Activated naive CD4-positive, alpha-beta T cell treated with anti-CD3 and anti-CD28 coated beads for 36 hours (primary cell): ENCODE measurements around the gene CELA3A. TPM values are rescaled to one million over a fixed set of nuclear protein-coding genes. Genes with fewer than 3 reads are reported as not detected.
A peak's percentile ranks its signal among the peaks of the same experiment; 100 is the strongest.
"Not testable (repeated sequence)": the region's sequence is repeated elsewhere in the genome, so short reads cannot be mapped to it uniquely, and the experiment has no call there.

Experiments used
- CTCF ChIA-PET: fragments of 350-600 bp; sonication (Branson Sonifier 250); formaldehyde crosslinking; loops from one replicate; lab custom pipeline; 2021; ENCODE audit warnings: antibody characterized with exemption; lab: Charles Lee
- DNase-seq: peaks from one replicate; pipeline ENCODE4 v3.0.0-alpha.2; 2020
- H3K27ac Mint-ChIP-seq: one replicate; pipeline ENCODE4 v1.8.0; 2021; ENCODE audit warnings: mild to moderate bottlenecking, mixed read lengths
- H3K27me3 Mint-ChIP-seq: one replicate; pipeline ENCODE4 v1.8.0; 2021; ENCODE audit warnings: low read depth, mixed read lengths
- H3K36me3 Mint-ChIP-seq: one replicate; pipeline ENCODE4 v1.8.0; 2021; ENCODE audit warnings: low read depth, mixed read lengths
- H3K4me1 Mint-ChIP-seq: one replicate; pipeline ENCODE4 v1.8.0; 2021; ENCODE audit warnings: low read depth, mixed read lengths
- H3K4me3 Mint-ChIP-seq: one replicate; pipeline ENCODE4 v1.8.0; 2021; ENCODE audit warnings: mild to moderate bottlenecking, moderate library complexity, mixed read lengths
- H3K9me3 Mint-ChIP-seq: one replicate; pipeline ENCODE4 v1.8.0; 2021; ENCODE audit warnings: mixed read lengths
- intact Hi-C: fragments of 100-400 bp; cut with micrococcal nuclease; formaldehyde crosslinking; loops from one replicate; pipeline ENCODE4 v1.15.1; 2023
- total RNA-seq, 2 experiments: library from RNA; stranded (reverse); gene quantifications; one replicate each; pipeline ENCODE4 v1.2.3, GENCODE V29; 2021

The CELA3A gene
- total RNA-seq, 2 experiments from 2014 or later: not detected

GRCh38 chr1:21969066-21969465, 32.4 kb upstream of the CELA3A start:
- H3K36me3 Mint-ChIP-seq, H3K4me3 Mint-ChIP-seq, H3K27ac Mint-ChIP-seq, H3K27me3 Mint-ChIP-seq, H3K4me1 Mint-ChIP-seq, CTCF ChIA-PET, H3K9me3 Mint-ChIP-seq, DNase-seq: not testable (repeated sequence)
- intact Hi-C loops: loop anchor here (10.0 kb wide), 1 partner anchor 454 kb away; no protein-coding TSS in a partner anchor

DNA sequence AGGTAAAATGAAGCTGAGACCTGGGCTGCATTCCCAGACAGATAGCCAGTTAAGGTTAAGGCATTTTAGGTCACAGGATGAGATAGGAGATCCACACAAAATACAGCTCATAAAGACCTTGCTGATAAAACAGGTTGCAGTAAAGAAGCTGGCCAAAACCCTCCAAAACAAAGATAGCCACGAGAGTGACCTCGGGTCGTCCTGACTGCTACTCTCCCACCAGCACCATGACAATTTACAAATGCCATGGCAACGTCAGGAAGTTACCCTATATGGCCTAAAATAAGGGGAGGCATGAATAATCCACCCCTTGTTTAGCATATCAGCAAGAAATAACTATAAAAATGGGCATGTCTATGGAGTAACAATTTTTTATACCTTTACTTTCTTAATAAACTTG, 30.9 kb upstream of the CELA3A start:
- CTCF ChIA-PET, intact Hi-C loops, DNase-seq, H3K36me3 Mint-ChIP-seq, H3K9me3 Mint-ChIP-seq, H3K4me1 Mint-ChIP-seq, H3K27ac Mint-ChIP-seq, H3K27me3 Mint-ChIP-seq, H3K4me3 Mint-ChIP-seq: not testable (repeated sequence)

- CTCF ChIA-PET, H3K36me3 Mint-ChIP-seq, H3K4me3 Mint-ChIP-seq, DNase-seq, H3K27ac Mint-ChIP-seq, intact Hi-C loops, H3K9me3 Mint-ChIP-seq, H3K27me3 Mint-ChIP-seq, H3K4me1 Mint-ChIP-seq: not testable (repeated sequence)
Measured at GRCh38 chr1:21972973-21973441, 28.4 kb upstream of the CELA3A start.

DNA sequence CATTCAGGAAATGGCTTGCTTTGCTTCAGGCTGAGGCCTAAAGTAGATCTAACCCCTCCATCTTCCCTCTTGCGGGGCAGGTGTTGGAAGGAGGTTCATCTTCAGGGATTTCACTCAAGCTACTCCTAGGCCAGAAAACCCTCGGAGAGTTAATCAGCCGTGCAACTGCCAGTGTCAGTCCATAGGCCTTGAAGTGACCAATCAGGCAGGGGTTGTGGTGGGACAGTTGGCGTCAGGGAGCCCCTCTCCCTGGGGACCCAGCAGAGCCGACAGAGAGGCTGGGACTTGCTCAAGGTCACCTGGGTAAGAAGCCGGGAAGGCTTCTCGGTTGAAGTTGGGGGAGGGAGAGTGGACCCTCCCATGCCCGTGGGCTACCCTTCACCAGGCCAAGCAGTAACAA, 27.5 kb upstream of the CELA3A start:
- H3K27ac Mint-ChIP-seq, DNase-seq, H3K36me3 Mint-ChIP-seq, H3K4me3 Mint-ChIP-seq, H3K9me3 Mint-ChIP-seq, H3K4me1 Mint-ChIP-seq, intact Hi-C loops, H3K27me3 Mint-ChIP-seq, CTCF ChIA-PET: not testable (repeated sequence)

GRCh38 chr1:21974699-21975098, 26.8 kb upstream of the CELA3A start:
- H3K9me3 Mint-ChIP-seq, CTCF ChIA-PET, DNase-seq, H3K4me3 Mint-ChIP-seq, H3K4me1 Mint-ChIP-seq, intact Hi-C loops, H3K27me3 Mint-ChIP-seq, H3K27ac Mint-ChIP-seq, H3K36me3 Mint-ChIP-seq: not testable (repeated sequence)

DNA sequence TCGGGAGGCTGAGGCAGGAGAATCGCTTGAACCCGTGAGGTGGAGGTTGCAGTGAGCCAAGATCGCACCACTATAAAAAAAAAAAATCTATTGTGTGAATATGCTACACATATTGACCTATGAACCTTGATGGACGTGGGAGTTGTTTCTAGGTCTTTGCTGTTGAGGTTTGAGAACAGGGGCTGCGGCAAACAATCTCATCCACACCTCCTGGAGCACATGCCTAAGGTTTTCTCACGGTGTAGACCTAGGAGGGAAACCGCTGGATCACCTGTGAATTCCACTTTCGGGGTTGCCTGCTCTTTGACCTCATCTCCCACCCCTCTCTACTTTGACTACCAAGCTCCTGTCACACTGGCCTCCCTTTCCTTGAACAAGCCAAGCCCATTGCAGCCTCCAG, 26.2 kb upstream of the CELA3A start:
- DNase-seq, H3K4me1 Mint-ChIP-seq, intact Hi-C loops, H3K27me3 Mint-ChIP-seq, CTCF ChIA-PET, H3K27ac Mint-ChIP-seq, H3K36me3 Mint-ChIP-seq, H3K9me3 Mint-ChIP-seq, H3K4me3 Mint-ChIP-seq: not testable (repeated sequence)

GRCh38 chr1:21976703-21977239, 24.7 kb upstream of the CELA3A start, which contains the start of gene CELA3B:
TSS of gene CELA3B (plus strand) at chr1:21977022. CDS start at chr1:21977040, 18 bp downstream.
- H3K27me3 Mint-ChIP-seq, H3K27ac Mint-ChIP-seq, H3K4me3 Mint-ChIP-seq, H3K4me1 Mint-ChIP-seq, H3K36me3 Mint-ChIP-seq, DNase-seq, H3K9me3 Mint-ChIP-seq, intact Hi-C loops: not testable (repeated sequence)
- CTCF ChIA-PET: interaction anchor here (0.6 kb wide), 1 partner anchor 39 kb away, joined by 4 read pairs; no protein-coding TSS in a partner anchor

GRCh38 chr1:21978209-21978608, 23.2 kb upstream of the CELA3A start:
- H3K9me3 Mint-ChIP-seq, H3K36me3 Mint-ChIP-seq, intact Hi-C loops, DNase-seq, H3K4me3 Mint-ChIP-seq, H3K4me1 Mint-ChIP-seq, H3K27me3 Mint-ChIP-seq, H3K27ac Mint-ChIP-seq: not testable (repeated sequence)
- CTCF ChIA-PET: interaction anchor here (1.9 kb wide), 1 partner anchor 15 kb away, joined by 5 read pairs; no protein-coding TSS in a partner anchor

GRCh38 chr1:21980515-21981220, 20.8 kb upstream of the CELA3A start:
- not testable (repeated sequence) for H3K4me1 Mint-ChIP-seq, H3K9me3 Mint-ChIP-seq, H3K27ac Mint-ChIP-seq, H3K4me3 Mint-ChIP-seq, H3K36me3 Mint-ChIP-seq, H3K27me3 Mint-ChIP-seq
- DNase-seq: peak; percentile 56
- intact Hi-C loops: loop anchor here (5.0 kb wide), 1 partner anchor 42 kb away; no protein-coding TSS in a partner anchor
- CTCF ChIA-PET: interaction anchor here (0.6 kb wide), 1 partner anchor 43 kb away, joined by 3 read pairs; no protein-coding TSS in a partner anchor

- H3K9me3 Mint-ChIP-seq, H3K4me3 Mint-ChIP-seq, H3K27me3 Mint-ChIP-seq, H3K4me1 Mint-ChIP-seq, H3K27ac Mint-ChIP-seq, H3K36me3 Mint-ChIP-seq, DNase-seq: not testable (repeated sequence)
- intact Hi-C loops: loop anchor here (5.0 kb wide), 1 partner anchor 41 kb away; no protein-coding TSS in a partner anchor
- CTCF ChIA-PET: interaction anchor here (0.6 kb wide), 1 partner anchor 42 kb away, joined by 3 read pairs; no protein-coding TSS in a partner anchor
Measured at GRCh38 chr1:21981253-21981652, 20.2 kb upstream of the CELA3A start.

DNA sequence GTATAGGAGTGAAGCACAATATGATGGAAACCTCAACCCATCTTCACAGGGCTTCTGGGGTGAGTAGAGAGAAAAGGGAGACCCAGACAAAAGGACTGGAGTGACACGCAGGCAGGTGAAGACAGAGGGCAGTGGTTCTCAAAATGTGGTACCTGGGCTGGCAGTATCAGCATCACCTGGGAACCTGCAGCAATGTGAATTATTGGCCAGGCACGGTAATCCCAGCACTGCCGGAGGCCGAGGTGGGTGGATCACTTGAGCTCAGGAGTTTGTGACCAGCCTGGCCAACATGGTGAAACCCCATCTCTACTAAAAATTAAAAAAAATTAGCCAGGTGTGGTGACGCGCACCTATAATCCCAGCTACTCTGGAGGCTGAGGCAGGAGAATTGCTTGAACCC, 19.3 kb upstream of the CELA3A start:
- CTCF ChIA-PET, H3K9me3 Mint-ChIP-seq, H3K27ac Mint-ChIP-seq, H3K27me3 Mint-ChIP-seq, H3K4me3 Mint-ChIP-seq, DNase-seq, H3K4me1 Mint-ChIP-seq, H3K36me3 Mint-ChIP-seq: not testable (repeated sequence)
- intact Hi-C loops: loop anchor here (5.0 kb wide), 1 partner anchor 40 kb away; no protein-coding TSS in a partner anchor

- H3K27ac Mint-ChIP-seq, H3K4me3 Mint-ChIP-seq, CTCF ChIA-PET, DNase-seq, H3K4me1 Mint-ChIP-seq, H3K36me3 Mint-ChIP-seq, H3K27me3 Mint-ChIP-seq, H3K9me3 Mint-ChIP-seq: not testable (repeated sequence)
- intact Hi-C loops: loop anchor here (5.0 kb wide), 1 partner anchor 39 kb away; no protein-coding TSS in a partner anchor
Measured at GRCh38 chr1:21983539-21983938, 17.9 kb upstream of the CELA3A start.

DNA sequence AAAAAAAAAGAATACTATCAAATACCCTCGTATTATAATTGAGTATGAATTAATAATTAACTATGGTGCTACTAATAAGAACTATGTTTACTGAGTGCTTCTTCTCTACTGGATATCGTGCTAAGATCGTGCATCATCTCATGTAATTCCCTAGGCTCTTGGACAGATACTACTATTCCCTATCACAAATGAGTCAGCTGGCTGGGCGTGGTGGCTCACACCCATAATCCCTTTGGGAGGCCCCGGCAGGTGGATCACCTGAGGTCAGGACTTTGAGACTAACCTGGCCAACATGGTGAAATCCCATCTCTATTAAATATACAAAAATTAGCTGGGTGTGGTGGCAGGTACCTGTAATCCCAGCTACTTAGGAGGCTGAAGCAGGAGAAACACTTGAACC, 15.6 kb upstream of the CELA3A start:
- H3K36me3 Mint-ChIP-seq, DNase-seq, H3K27ac Mint-ChIP-seq, H3K4me1 Mint-ChIP-seq, H3K27me3 Mint-ChIP-seq, intact Hi-C loops, H3K9me3 Mint-ChIP-seq, H3K4me3 Mint-ChIP-seq: not testable (repeated sequence)
- CTCF ChIA-PET: interaction anchor here (0.6 kb wide), 1 partner anchor 1746 kb away, joined by 3 read pairs; no protein-coding TSS in a partner anchor
